ENCODE measurements around the gene SSRP1.

The SSRP1 gene

GRCh38 chr11:57320067-57320718, 15.5 kb downstream of the SSRP1 start:
- H2AFZ ChIP-seq (ENCODE audit: low read length) = no peak overlapping the region
- no peak overlapping the region for H3K4me3 ChIP-seq (ENCODE audit: low read length, poor library complexity, severe bottlenecking)
- TF ChIP-seq EZH2phosphoT487 (IDR thresholded peaks at IDR 0.05; ENCODE audit: borderline replicate concordance) = no peak
- no peak for TF ChIP-seq CTCF (conservative IDR thresholded peaks at IDR 0.05; ENCODE audit: low read length)
- no peaks in the 10 kb centered on the region for H3K9me2 ChIP-seq (replicated peaks; ENCODE audit: low read depth, low read length)
- peaks cover 35% of the 10 kb centered on the region for H3K4me1 ChIP-seq (ENCODE audit: insufficient read depth, low read length, poor library complexity, severe bottlenecking)
- no peaks in the 10 kb centered on the region for H3K9me3 ChIP-seq (ENCODE audit: insufficient read depth, low read depth, low read length)
- no peak overlapping the region for H3K4me2 ChIP-seq (ENCODE audit: low read depth, low read length, poor library complexity, severe bottlenecking)
- H3K79me2 ChIP-seq (ENCODE audit: insufficient read depth, low read length) = peaks cover 4% of the 10 kb centered on the region; the same call in 1 of the 2 replicates
- no peaks in the 10 kb centered on the region for H3F3A ChIP-seq (ENCODE audit: low read depth)
- no peak overlapping the region for H3K9ac ChIP-seq (ENCODE audit: low read depth, low read length, poor library complexity, severe bottlenecking)
- H3K27me3 ChIP-seq (ENCODE audit: insufficient read depth, low read length, poor library complexity, severe bottlenecking) = no peaks in the 10 kb centered on the region
- H4K20me1 ChIP-seq (ENCODE audit: insufficient read depth, low read length, poor library complexity, severe bottlenecking) = peaks cover 5% of the 10 kb centered on the region
- H3K36me3 ChIP-seq (ENCODE audit: insufficient read depth, low read length) = 0 out of 2 replicates have a peak, but pooled peaks cover 5% of the 10 kb centered on the region

- H3K27me3 ChIP-seq (ENCODE audit: insufficient read depth, low read length, poor library complexity, severe bottlenecking) = no peaks in the 10 kb centered on the region
- H3K9ac ChIP-seq (ENCODE audit: low read depth, low read length, poor library complexity, severe bottlenecking) = no peak overlapping the region
- H3K4me2 ChIP-seq (ENCODE audit: low read depth, low read length, poor library complexity, severe bottlenecking) = no peak overlapping the region
- no peak overlapping the region for H2AFZ ChIP-seq (ENCODE audit: low read length)
- TF ChIP-seq CTCF (conservative IDR thresholded peaks at IDR 0.05; ENCODE audit: low read length) (no peak), EZH2phosphoT487 (IDR thresholded peaks at IDR 0.05; ENCODE audit: borderline replicate concordance) (no peak)
- no peaks in the 10 kb centered on the region for H3K9me2 ChIP-seq (replicated peaks; ENCODE audit: low read depth, low read length)
- no peak overlapping the region for H3K4me3 ChIP-seq (ENCODE audit: low read length, poor library complexity, severe bottlenecking)
- H3K79me2 ChIP-seq (ENCODE audit: insufficient read depth, low read length) = peaks cover 3% of the 10 kb centered on the region; the same call in 1 of the 2 replicates
- 0 out of 2 replicates have a peak, but pooled peaks cover 5% of the 10 kb centered on the region for H3K36me3 ChIP-seq (ENCODE audit: insufficient read depth, low read length)
- H3K9me3 ChIP-seq (ENCODE audit: insufficient read depth, low read depth, low read length) = no peaks in the 10 kb centered on the region
- H4K20me1 ChIP-seq (ENCODE audit: insufficient read depth, low read length, poor library complexity, severe bottlenecking) = peaks cover 2% of the 10 kb centered on the region
- H3F3A ChIP-seq (ENCODE audit: low read depth) = no peaks in the 10 kb centered on the region
- peaks cover 31% of the 10 kb centered on the region for H3K4me1 ChIP-seq (ENCODE audit: insufficient read depth, low read length, poor library complexity, severe bottlenecking)
These were observed 17.5 kb downstream of the SSRP1 start for GRCh38 chr11:57318178-57318577.

GRCh38 chr11:57316017-57316416, 19.7 kb downstream of the SSRP1 start:
- peak overlapping the region; percentile 63 for H3K4me2 ChIP-seq (ENCODE audit: low read depth, low read length, poor library complexity, severe bottlenecking)
- H2AFZ ChIP-seq (ENCODE audit: low read length) = peak overlapping the region; percentile 36; the same call in 1 of the 2 replicates
- H3K4me1 ChIP-seq (ENCODE audit: insufficient read depth, low read length, poor library complexity, severe bottlenecking) = peaks cover 29% of the 10 kb centered on the region
- H3K36me3 ChIP-seq (ENCODE audit: insufficient read depth, low read length) = 0 out of 2 replicates have a peak, but pooled peaks cover 5% of the 10 kb centered on the region
- no peaks in the 10 kb centered on the region for H3K9me3 ChIP-seq (ENCODE audit: insufficient read depth, low read depth, low read length)
- no peaks in the 10 kb centered on the region for H3K27me3 ChIP-seq (ENCODE audit: insufficient read depth, low read length, poor library complexity, severe bottlenecking)
- no peaks in the 10 kb centered on the region for H3F3A ChIP-seq (ENCODE audit: low read depth)
- TF ChIP-seq EZH2phosphoT487 (IDR thresholded peaks at IDR 0.05; ENCODE audit: borderline replicate concordance) = no peak
- 0 out of 2 replicates have a peak, but pooled peaks have one; percentile 23 for TF ChIP-seq CTCF (conservative IDR thresholded peaks at IDR 0.05; ENCODE audit: low read length)
- H4K20me1 ChIP-seq (ENCODE audit: insufficient read depth, low read length, poor library complexity, severe bottlenecking) = peaks cover 2% of the 10 kb centered on the region
- H3K79me2 ChIP-seq (ENCODE audit: insufficient read depth, low read length) = no peaks in the 10 kb centered on the region
- H3K9ac ChIP-seq (ENCODE audit: low read depth, low read length, poor library complexity, severe bottlenecking) = peak overlapping the region; percentile 50
- H3K4me3 ChIP-seq (ENCODE audit: low read length, poor library complexity, severe bottlenecking) = peak overlapping the region; percentile 57
- no peaks in the 10 kb centered on the region for H3K9me2 ChIP-seq (replicated peaks; ENCODE audit: low read depth, low read length)

All from Loucy (cell line).